A549 (cell line): ENCODE results near the gene TOB2. TPM values are rescaled to one million over a fixed set of nuclear protein-coding genes. Genes with fewer than 3 reads are reported as not detected.

Experiments used
- ATAC-seq, 2 experiments: fragments of 200-7000 bp in 1 of 2; fragments of >200 bp in 1 of 2; cut with Nextera tagmentation in 1 of 2; cut with Tn5 transposase in 1 of 2; 3 replicates each; pipeline versions ENCODE4 v1.8.0 to v1.9.1; 2018 to 2020; ENCODE audit warnings: mild to moderate bottlenecking in 1 of 2, moderate library complexity in 1 of 2
- CTCF ChIA-PET: fragments of 300-600 bp; sonication (Branson Sonifier 250); formaldehyde crosslinking; extraction: SDS; loops from one replicate; lab custom pipeline; 2021; ENCODE audit warnings: antibody characterized with exemption, inconsistent platforms; lab: Yijun Ruan, JAX
- POLR2A ChIA-PET: fragments of 350-600 bp; formaldehyde crosslinking; extraction: SDS; loops from one replicate; lab custom pipeline; 2021; ENCODE audit warnings: antibody characterized with exemption, inconsistent platforms; lab: Yijun Ruan, JAX
- DNase-seq, 2 experiments: peaks; one replicate each; pipeline versions ENCODE4 v3.0.0 to v3.0.0-alpha.2; 2011 to 2016; ENCODE audit warnings: low read depth in 1 of 2, low spot score in 1 of 2
- FAIRE-seq: peaks from 2 replicates; lab custom pipeline; 2011; peaks lifted over from hg19 to GRCh38; lab: Jason Lieb, UNC
- H3K27ac ChIP-seq, 2 experiments: fragments of >200 bp; sonication (Bioruptor Twin); formaldehyde crosslinking; 3 replicates each; pipeline ENCODE4 v1.5.1; 2016 to 2017
- H3K4me1 ChIP-seq: fragments of >200 bp; sonication (Bioruptor Twin); formaldehyde crosslinking; 3 replicates; pipeline ENCODE4 v1.6.1; 2016
- H3K4me2 ChIP-seq: fragments of >200 bp; sonication (Bioruptor Twin); formaldehyde crosslinking; 3 replicates; pipeline ENCODE4 v1.6.1; 2016
- H3K4me3 ChIP-seq: fragments of >200 bp; sonication (Bioruptor Twin); formaldehyde crosslinking; 3 replicates; pipeline ENCODE4 v1.5.1; 2016
- H3K9me3 ChIP-seq: fragments of >200 bp; sonication (Bioruptor Twin); formaldehyde crosslinking; 3 replicates; pipeline ENCODE4 v1.6.1; 2016
- BHLHE40 ChIP-seq: IDR thresholded peaks from 2 replicates; pipeline ENCODE4 v1.6.1; 2012; ENCODE audit warnings: low read depth, low read length, inconsistent platforms
- CBX2 ChIP-seq: fragments of 200-600 bp; sonication (generic); IDR thresholded peaks from 2 replicates; pipeline ENCODE4 v1.6.1; 2016; ENCODE audit warnings: low read depth, mild to moderate bottlenecking, borderline replicate concordance
- EHF ChIP-seq: fragments of 250-450 bp; sonication (Bioruptor Pico); IDR thresholded peaks from 2 replicates; pipeline ENCODE4 v1.5.0; 2020; ENCODE audit warnings: mild to moderate bottlenecking
- EHMT2 ChIP-seq: fragments of 200-600 bp; sonication (generic); IDR thresholded peaks from 2 replicates; pipeline ENCODE4 v1.6.1; 2016; ENCODE audit warnings: antibody characterized with exemption, low read depth, mild to moderate bottlenecking, moderate library complexity
- EP300 ChIP-seq, 2 experiments: fragments of >200 bp; sonication (Bioruptor Twin); formaldehyde crosslinking; IDR thresholded peaks; 2 replicates in 1 of 2; 3 replicates in 1 of 2; pipeline ENCODE4 v1.6.1; 2016 to 2017
- ESRRA ChIP-seq: fragments of 150-350 bp; IDR thresholded peaks from 2 replicates; pipeline ENCODE4 v1.6.1; 2014; ENCODE audit warnings: mild to moderate bottlenecking, low read length, borderline replicate concordance
- FOXS1 ChIP-seq: fragments of 250-450 bp; sonication (Bioruptor Pico); IDR thresholded peaks from 2 replicates; pipeline ENCODE4 v1.5.0; 2020; ENCODE audit warnings: mild to moderate bottlenecking, moderate library complexity
- HEYL ChIP-seq: fragments of 250-450 bp; sonication (Bioruptor Pico); IDR thresholded peaks from 2 replicates; pipeline ENCODE4 v1.8.0; 2021; ENCODE audit warnings: mild to moderate bottlenecking, moderate library complexity
- HOXB13 ChIP-seq: fragments of 250-450 bp; sonication (Bioruptor Pico); IDR thresholded peaks from 2 replicates; pipeline ENCODE4 v1.5.0; 2020; ENCODE audit warnings: low read depth, mild to moderate bottlenecking, moderate library complexity
- HOXB5 ChIP-seq: fragments of 250-450 bp; sonication (Bioruptor Pico); IDR thresholded peaks from 2 replicates; pipeline ENCODE4 v1.5.0; 2020; ENCODE audit warnings: mild to moderate bottlenecking, moderate library complexity
- JUN ChIP-seq, 2 experiments: fragments of >200 bp; sonication (Bioruptor Twin); formaldehyde crosslinking; IDR thresholded peaks; 2 replicates in 1 of 2; 3 replicates in 1 of 2; pipeline ENCODE4 v1.6.1; 2016 to 2017
- KDM5A ChIP-seq: fragments of 200-600 bp; sonication (generic); IDR thresholded peaks from 2 replicates; pipeline ENCODE4 v1.6.1; 2016; ENCODE audit warnings: antibody characterized with exemption, mild to moderate bottlenecking
- NPAS2 ChIP-seq: fragments of 250-450 bp; sonication (Bioruptor Pico); IDR thresholded peaks from 2 replicates; pipeline ENCODE4 v1.8.0; 2022; ENCODE audit warnings: mild to moderate bottlenecking, moderate library complexity, borderline replicate concordance
- PHF8 ChIP-seq: fragments of 200-600 bp; sonication (generic); IDR thresholded peaks from 2 replicates; pipeline ENCODE4 v1.6.1; 2016; ENCODE audit warnings: low read depth, mild to moderate bottlenecking, antibody characterized with exemption, moderate library complexity, borderline replicate concordance
- POLR2AphosphoS2 ChIP-seq: conservative IDR thresholded peaks from 2 replicates; pipeline ENCODE4 v1.6.1; 2012; ENCODE audit warnings: low read length, improper control_type of control experiment, inconsistent platforms
- RARB ChIP-seq: fragments of 250-450 bp; sonication (Bioruptor Pico); IDR thresholded peaks from 2 replicates; pipeline ENCODE4 v1.8.0; 2021; ENCODE audit warnings: mild to moderate bottlenecking, moderate library complexity
- RCOR1 ChIP-seq: fragments of 150-350 bp; IDR thresholded peaks from 2 replicates; pipeline ENCODE4 v1.6.1; 2014; ENCODE audit warnings: antibody characterized with exemption, low read length, low read depth
- SMC3 ChIP-seq: fragments of >200 bp; sonication (Bioruptor Twin); formaldehyde crosslinking; IDR thresholded peaks from 3 replicates; pipeline ENCODE4 v1.6.1; 2018; ENCODE audit warnings: inconsistent platforms
- TFCP2L1 ChIP-seq: fragments of 250-450 bp; sonication (Bioruptor Pico); IDR thresholded peaks from 2 replicates; pipeline ENCODE4 v1.5.0; 2021; ENCODE audit warnings: mild to moderate bottlenecking
- ZSCAN20 ChIP-seq: fragments of 250-450 bp; sonication (Bioruptor Pico); IDR thresholded peaks from 2 replicates; pipeline ENCODE4 v1.8.0; 2022; ENCODE audit warnings: mild to moderate bottlenecking, moderate library complexity
- WGBS: methylation state at CpG from one replicate; pipeline ENCODE4 v1.1.6; 2017; ENCODE audit errors: missing lambda C conversion rate; 5-methylcytosine and 5-hydroxymethylcytosine counted together
- polyA plus RNA-seq, 4 experiments: library from polyadenylated mRNA; depleted of rRNA in 3 of 4; stranded (reverse); fragments of >200 nt; fragmentation: RNase III in 1 of 4; extraction: RNeasy Plus Mini Kit Qiagen cat#74134 plus additional on column Dnase treatment in 1 of 4; gene quantifications; 2 replicates in 3 of 4; 3 replicates in 1 of 4; pipeline ENCODE4 v1.2.3, GENCODE V29; 2011 to 2017
- TF ChIP-seq, protein P1 (sequence below): fragments of >200 bp; sonication (Bioruptor Twin); formaldehyde crosslinking; IDR thresholded peaks from 3 replicates; pipeline ENCODE4 v1.5.1; 2016
- TF ChIP-seq, protein P2 (sequence below): fragments of 450-650 bp; IDR thresholded peaks from 2 replicates; pipeline ENCODE4 v1.6.1; 2014; ENCODE audit warnings: antibody characterized with exemption
- TF ChIP-seq, protein P3 (sequence below): fragments of 250-450 bp; sonication (Bioruptor Pico); IDR thresholded peaks from 2 replicates; pipeline ENCODE4 v1.5.0; 2021; ENCODE audit warnings: mild to moderate bottlenecking, moderate library complexity, borderline replicate concordance
- TF ChIP-seq, protein P4 (sequence below): fragments of >200 bp; sonication (Bioruptor Twin); formaldehyde crosslinking; IDR thresholded peaks from 3 replicates; pipeline ENCODE4 v1.6.1; 2016
- TF ChIP-seq, protein P5 (sequence below): fragments of 150-350 bp; IDR thresholded peaks from 2 replicates; pipeline ENCODE4 v1.6.1; 2014; ENCODE audit warnings: low read depth, mild to moderate bottlenecking, low read length

TOB2 gene
- polyA plus RNA-seq, 2 of the 4 experiments (the other 2 are of a cell fraction) = 11.4 to 14.7 TPM

DNA sequence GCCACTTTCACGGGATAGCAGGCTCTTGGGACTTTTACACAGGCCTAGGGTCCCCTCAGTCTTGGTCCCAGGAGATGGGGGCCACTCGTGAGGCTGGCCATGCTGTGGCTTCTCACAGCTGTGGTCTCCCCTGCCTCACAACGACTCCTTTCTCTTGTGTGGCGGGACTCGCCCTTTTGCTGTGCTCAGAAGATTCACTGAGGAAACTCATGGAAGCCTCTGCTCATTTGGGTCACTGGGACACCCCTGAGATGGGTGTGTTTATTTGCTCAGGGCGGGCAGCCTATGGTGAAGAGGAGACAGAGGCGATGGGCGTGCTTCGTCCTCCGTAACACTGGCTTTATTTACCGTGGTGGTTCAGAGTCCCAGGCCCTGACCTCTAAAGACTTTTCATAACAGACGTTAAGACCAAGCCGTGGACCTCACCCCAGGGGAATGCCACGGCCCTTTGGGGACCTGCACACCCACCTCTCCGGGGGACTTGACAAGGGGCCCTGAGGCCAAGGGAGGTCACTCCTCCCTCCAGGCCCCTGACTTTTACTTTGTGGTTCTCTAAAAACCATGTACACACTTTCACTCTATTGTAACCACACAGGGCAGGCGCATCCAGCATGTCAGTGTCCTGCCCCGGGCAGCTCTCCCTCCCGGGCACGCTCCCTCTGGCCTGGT, 49.3 kb downstream of the TOB2 start:
- Histone ChIP-seq H3K4me2 (no peak overlapping the region), H3K27ac (0 out of 6 replicates have a peak overlapping the region, but pooled peaks of 1 of the 2 experiments have one; percentile 26), H3K4me1 (peaks cover 9% of the 10 kb centered on the region)
- no peak for TF ChIP-seq EHMT2
- TF ChIP-seq PHF8 = no peak
- no peak for TF ChIP-seq TFCP2L1 (CRISPR knock-in tag)
- no peak for TF ChIP-seq BHLHE40
- TF ChIP-seq, protein P1, sequence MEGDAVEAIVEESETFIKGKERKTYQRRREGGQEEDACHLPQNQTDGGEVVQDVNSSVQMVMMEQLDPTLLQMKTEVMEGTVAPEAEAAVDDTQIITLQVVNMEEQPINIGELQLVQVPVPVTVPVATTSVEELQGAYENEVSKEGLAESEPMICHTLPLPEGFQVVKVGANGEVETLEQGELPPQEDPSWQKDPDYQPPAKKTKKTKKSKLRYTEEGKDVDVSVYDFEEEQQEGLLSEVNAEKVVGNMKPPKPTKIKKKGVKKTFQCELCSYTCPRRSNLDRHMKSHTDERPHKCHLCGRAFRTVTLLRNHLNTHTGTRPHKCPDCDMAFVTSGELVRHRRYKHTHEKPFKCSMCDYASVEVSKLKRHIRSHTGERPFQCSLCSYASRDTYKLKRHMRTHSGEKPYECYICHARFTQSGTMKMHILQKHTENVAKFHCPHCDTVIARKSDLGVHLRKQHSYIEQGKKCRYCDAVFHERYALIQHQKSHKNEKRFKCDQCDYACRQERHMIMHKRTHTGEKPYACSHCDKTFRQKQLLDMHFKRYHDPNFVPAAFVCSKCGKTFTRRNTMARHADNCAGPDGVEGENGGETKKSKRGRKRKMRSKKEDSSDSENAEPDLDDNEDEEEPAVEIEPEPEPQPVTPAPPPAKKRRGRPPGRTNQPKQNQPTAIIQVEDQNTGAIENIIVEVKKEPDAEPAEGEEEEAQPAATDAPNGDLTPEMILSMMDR = no peak
- TF ChIP-seq ZSCAN20 (CRISPR knock-in tag) = no peak
- no peak for TF ChIP-seq EP300 (IDR thresholded peaks at IDR 0.05)
- no peak for TF ChIP-seq EHF (CRISPR knock-in tag)
- TF ChIP-seq HOXB5 (CRISPR knock-in tag) = no peak
- no peak for TF ChIP-seq NPAS2
- no peak for TF ChIP-seq SMC3
- no peak for TF ChIP-seq HEYL (CRISPR knock-in tag)
- no peak for TF ChIP-seq KDM5A
- TF ChIP-seq JUN (IDR thresholded peaks at IDR 0.05) = no peak
- TF ChIP-seq, all 56 proteins: peak for 0
- H3K4me3 ChIP-seq = no peak overlapping the region
- no peak for ATAC-seq
- POLR2A ChIA-PET = no interaction called here
- DNase-seq = no peak
- no peak for FAIRE-seq
- WGBS = 65% methylated on average over 18 of the region's 19 CpGs
- CTCF ChIA-PET = interaction anchor here (2.8 kb wide), 1 partner anchor 121 kb away, joined by 12 read pairs; no protein-coding TSS in a partner anchor
- H3K9me3 ChIP-seq = no peaks in the 10 kb centered on the region

DNA sequence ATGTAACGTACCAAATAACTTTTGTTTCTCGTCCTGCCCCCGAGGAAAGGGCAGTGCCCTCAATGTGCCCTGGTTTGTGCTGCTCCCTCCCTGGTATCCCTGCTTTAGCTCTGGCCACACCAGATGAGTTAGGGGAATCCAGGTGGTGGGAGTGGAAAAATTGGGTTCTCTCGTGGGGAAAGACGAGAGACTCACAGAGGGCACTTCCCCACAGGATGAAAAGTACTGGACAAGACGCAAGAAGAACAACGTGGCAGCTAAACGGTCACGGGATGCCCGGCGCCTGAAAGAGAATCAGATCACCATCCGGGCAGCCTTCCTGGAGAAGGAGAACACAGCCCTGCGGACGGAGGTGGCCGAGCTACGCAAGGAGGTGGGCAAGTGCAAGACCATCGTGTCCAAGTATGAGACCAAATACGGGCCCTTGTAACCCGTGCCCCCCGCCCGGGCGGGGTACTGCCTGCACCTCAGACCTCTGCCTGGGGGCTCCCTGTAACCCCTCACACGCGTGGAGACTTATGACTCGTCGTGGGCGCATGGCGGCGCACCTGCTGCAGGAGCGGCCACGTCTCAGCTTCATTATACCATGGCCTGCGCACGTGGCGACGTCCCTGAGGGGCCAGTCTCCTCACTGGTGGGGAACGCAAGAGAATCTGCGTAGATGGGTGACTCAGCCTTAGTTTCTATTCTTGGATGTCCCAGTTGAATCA, 50.9 kb downstream of the TOB2 start:
- H3K4me1 ChIP-seq = no peaks in the 10 kb centered on the region
- ATAC-seq = no peak
- CTCF ChIA-PET = interaction anchor here (1.4 to 5.2 kb wide), 2 partner anchors 8 to 131 kb away, joined by 4 to 24 read pairs; no protein-coding TSS in a partner anchor
- H3K4me3 ChIP-seq = no peak overlapping the region
- no peak for FAIRE-seq
- no peak overlapping the region for H3K4me2 ChIP-seq
- TF ChIP-seq ESRRA = no peak
- TF ChIP-seq, all 56 proteins: peak for 0
- DNase-seq = no peak
- Histone ChIP-seq H3K9me3 (no peaks in the 10 kb centered on the region), H3K27ac (no peak overlapping the region)
- POLR2A ChIA-PET = no interaction called here
- 84% methylated on average over 33 of the region's 37 CpGs for WGBS

DNA sequence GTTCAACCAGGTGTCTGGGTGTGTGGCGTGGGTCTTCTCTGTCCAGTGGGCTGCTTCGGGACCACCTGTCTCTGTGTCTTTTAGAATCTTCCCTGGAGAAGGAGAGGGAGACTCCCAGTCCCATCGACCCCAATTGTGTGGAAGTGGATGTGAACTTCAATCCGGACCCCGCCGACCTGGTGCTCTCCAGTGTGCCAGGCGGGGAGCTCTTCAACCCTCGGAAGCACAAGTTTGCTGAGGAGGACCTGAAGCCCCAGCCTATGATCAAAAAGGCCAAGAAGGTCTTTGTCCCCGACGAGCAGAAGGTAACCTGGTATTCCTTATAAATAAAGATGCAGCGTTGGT, 52.6 kb downstream of the TOB2 start:
- no peak overlapping the region for H3K4me2 ChIP-seq
- DNase-seq (no peak), FAIRE-seq (no peak), ATAC-seq (no peak)
- ChIA-PET POLR2A (no interaction called here), CTCF (interaction anchor here (5.2 kb wide), 1 partner anchor 9 kb away, joined by 24 read pairs; no protein-coding TSS in a partner anchor)
- H3K27ac ChIP-seq = no peak overlapping the region
- no peaks in the 10 kb centered on the region for H3K4me1 ChIP-seq
- H3K4me3 ChIP-seq = no peak overlapping the region
- no peaks in the 10 kb centered on the region for H3K9me3 ChIP-seq
- 93% methylated on average over 11 of the region's 11 CpGs for WGBS
- no peak for TF ChIP-seq FOXS1
- TF ChIP-seq, protein P2, sequence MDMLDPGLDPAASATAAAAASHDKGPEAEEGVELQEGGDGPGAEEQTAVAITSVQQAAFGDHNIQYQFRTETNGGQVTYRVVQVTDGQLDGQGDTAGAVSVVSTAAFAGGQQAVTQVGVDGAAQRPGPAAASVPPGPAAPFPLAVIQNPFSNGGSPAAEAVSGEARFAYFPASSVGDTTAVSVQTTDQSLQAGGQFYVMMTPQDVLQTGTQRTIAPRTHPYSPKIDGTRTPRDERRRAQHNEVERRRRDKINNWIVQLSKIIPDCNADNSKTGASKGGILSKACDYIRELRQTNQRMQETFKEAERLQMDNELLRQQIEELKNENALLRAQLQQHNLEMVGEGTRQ = no peak
- TF ChIP-seq POLR2AphosphoS2 = no peak
- TF ChIP-seq, protein P3, sequence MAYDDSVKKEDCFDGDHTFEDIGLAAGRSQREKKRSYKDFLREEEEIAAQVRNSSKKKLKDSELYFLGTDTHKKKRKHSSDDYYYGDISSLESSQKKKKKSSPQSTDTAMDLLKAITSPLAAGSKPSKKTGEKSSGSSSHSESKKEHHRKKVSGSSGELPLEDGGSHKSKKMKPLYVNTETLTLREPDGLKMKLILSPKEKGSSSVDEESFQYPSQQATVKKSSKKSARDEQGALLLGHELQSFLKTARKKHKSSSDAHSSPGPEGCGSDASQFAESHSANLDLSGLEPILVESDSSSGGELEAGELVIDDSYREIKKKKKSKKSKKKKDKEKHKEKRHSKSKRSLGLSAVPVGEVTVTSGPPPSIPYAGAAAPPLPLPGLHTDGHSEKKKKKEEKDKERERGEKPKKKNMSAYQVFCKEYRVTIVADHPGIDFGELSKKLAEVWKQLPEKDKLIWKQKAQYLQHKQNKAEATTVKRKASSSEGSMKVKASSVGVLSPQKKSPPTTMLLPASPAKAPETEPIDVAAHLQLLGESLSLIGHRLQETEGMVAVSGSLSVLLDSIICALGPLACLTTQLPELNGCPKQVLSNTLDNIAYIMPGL (CRISPR knock-in tag) = no peak
- TF ChIP-seq HEYL (CRISPR knock-in tag) = no peak
- no peak for TF ChIP-seq SMC3
- no peak for TF ChIP-seq HOXB13 (CRISPR knock-in tag)
- TF ChIP-seq, protein P4, sequence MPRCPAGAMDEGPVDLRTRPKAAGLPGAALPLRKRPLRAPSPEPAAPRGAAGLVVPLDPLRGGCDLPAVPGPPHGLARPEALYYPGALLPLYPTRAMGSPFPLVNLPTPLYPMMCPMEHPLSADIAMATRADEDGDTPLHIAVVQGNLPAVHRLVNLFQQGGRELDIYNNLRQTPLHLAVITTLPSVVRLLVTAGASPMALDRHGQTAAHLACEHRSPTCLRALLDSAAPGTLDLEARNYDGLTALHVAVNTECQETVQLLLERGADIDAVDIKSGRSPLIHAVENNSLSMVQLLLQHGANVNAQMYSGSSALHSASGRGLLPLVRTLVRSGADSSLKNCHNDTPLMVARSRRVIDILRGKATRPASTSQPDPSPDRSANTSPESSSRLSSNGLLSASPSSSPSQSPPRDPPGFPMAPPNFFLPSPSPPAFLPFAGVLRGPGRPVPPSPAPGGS = no peak
- no peak for TF ChIP-seq PHF8
- TF ChIP-seq, protein P5, sequence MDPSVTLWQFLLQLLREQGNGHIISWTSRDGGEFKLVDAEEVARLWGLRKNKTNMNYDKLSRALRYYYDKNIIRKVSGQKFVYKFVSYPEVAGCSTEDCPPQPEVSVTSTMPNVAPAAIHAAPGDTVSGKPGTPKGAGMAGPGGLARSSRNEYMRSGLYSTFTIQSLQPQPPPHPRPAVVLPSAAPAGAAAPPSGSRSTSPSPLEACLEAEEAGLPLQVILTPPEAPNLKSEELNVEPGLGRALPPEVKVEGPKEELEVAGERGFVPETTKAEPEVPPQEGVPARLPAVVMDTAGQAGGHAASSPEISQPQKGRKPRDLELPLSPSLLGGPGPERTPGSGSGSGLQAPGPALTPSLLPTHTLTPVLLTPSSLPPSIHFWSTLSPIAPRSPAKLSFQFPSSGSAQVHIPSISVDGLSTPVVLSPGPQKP = no peak
- no peak for TF ChIP-seq RCOR1
- TF ChIP-seq RARB (CRISPR knock-in tag) = no peak
- TF ChIP-seq ZSCAN20 (CRISPR knock-in tag) = no peak
- no peak for TF ChIP-seq CBX2
